Activated T-cell treated with anti-CD3 and anti-CD28 coated beads for 4 hours (primary cell): Measurements from ENCODE around the gene SEC61A2.
"Not testable (repeated sequence)": the region's sequence is repeated elsewhere in the genome, so short reads cannot be mapped to it uniquely, and the experiment has no call there.

Experiments used
- DNase-seq: peaks from one replicate; pipeline ENCODE4 v3.0.0-alpha.2; 2020

The SEC61A2 gene

DNA sequence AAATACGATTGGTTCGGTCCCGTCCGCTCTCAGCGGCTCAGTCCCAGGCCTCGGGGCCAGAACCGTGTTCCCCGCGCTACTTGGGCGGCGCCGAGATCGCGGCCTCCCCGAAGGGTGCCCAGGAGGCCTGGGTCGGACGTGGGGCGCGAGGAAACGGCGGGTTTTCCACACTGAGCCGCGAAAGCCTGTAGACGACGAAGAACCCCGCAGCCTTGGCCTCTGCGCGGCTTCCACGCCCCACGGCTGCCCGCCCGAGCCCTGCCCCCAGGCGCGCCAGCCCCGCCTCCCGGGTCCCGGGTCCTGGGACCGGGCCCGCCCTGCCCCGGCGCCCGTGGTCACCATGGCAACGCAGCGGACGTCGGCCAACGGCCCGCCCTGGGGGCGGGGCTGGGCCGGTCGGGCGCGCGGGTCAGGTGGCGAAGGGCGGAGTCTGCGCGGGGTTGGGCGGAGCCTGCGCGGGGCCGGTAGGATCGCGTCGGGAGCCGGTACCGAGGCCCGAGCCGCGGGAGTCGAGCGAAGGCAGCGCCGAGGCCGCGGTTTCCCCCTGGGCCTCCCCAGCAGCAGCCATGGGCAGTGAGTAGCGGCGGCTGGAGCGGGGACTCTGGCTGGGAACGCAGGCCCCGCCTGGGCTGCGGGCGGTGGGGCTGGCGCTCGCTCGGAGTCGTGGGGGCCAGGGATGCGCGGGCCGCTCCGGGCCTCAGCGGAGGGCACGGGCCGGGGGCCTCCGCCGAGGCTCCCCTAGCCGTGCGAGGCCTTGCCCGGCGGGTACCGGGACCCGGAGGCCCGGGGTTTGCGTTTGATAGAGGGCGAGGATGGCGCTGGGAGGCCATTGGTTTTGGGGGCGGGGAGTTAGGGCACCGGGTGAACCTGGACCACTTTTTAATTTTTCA, at the start of gene SEC61A2:
Gene SEC61A2 (plus strand): TSS at position 456 of the 890 bp plus-strand sequence. CDS start 111 bp downstream, at position 567.
- peak; percentile 97 for DNase-seq

DNA sequence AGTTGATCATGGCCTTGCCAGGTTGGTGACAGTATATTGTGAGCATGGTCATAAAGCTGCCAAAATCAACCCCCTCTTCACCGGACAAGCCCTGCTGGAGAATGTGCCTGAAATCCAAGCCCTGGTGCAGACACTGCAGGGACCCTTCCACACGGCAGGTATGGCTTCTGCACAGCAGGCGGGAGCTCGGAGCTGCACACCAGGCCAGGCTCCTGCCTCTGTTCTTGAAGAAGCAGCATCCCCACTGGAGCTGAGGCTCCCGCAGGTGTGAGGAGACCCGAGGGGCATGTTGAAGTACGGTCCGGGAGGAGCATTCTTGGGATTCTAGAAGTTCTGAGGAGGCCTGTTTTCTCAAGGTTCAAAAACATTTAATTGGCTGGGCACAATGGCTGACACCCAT, 48.0 kb upstream of the SEC61A2 start:
- no peak for DNase-seq

DNA sequence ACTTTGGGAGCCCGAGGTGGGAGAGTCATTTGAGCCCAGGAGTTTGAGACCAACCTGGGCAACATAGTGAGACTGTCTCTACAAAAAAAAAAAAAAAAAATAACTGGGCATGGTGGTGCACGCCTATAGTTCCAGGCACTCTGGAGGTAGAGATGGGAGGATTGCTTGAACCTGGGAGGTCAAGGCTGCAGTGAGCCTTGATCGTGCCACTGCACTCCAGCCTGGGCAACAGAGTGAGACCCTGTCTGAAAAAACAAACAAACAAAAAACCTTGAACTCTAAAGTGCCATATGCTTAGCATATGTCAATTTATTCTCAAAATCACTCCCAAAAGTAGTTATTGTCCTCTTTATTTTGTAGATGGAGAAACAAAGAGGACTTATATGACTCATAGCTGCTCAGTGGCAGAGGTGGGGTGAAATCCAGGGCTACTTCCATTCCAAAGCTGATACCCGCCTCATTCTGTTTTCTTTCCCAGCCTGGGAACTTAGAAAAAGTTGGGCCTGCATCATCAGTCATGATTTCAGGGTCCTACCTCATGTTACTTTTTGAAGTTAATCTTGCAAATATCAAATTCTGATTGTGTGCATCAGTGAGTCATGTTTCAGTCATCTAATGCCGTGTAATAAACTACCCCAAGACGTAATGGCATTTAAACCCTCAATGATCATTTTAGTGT, 47.5 kb upstream of the SEC61A2 start:
- no peak for DNase-seq

DNA sequence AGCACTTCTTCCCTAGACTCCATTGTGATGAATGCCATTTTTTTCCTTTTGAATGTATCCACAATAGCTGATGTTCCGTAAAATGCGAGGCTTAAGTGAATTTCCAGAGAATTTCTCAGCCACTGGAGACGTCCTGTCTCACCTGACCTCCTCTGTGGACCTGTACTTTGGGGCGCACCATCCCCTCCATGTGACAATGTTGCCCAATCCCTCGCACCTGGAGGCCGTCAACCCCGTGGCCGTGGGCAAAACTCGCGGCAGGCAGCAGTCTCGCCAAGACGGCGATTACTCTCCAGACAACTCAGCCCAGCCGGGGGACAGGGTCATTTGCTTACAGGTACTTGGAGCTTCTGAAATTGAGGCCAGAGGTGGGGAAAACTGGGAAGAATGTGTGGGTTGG, 40.6 kb upstream of the SEC61A2 start:
- DNase-seq = no peak

DNA sequence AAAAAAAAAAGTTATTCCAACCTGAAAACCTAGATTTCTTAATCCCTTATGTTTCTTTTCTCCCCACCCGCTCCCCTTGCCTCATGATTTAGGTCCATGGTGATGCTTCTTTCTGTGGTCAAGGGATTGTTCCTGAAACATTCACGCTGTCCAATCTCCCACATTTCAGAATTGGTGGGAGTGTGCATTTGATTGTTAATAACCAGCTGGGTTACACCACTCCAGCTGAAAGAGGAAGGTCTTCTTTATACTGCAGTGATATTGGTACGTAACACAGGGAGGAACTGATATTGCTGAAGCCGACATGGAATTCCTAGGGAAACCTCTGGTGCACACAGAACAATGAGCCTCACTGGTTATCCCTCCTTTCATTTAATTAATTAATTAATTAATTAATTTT, 38.1 kb upstream of the SEC61A2 start:
- DNase-seq = no peak

DNA sequence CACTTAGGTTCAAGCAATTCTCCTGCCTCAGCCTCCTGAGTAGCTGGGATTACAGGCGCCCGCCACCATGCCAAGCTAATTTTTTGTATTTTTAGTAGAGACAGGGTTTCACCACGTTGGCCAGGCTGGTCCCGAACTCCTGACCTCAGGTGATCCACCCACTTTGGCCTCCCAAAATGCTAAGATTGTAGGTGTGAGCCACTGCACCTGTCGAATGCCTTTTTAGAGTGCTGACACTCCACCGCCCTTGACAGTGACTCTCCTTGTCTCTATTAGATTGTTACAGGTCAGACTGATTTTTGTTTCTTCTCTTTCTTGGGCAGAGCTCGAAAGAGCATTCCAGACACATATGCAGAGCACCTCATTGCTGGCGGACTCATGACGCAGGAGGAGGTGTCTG, 32.1 kb upstream of the SEC61A2 start:
- not testable (repeated sequence) for DNase-seq

DNA sequence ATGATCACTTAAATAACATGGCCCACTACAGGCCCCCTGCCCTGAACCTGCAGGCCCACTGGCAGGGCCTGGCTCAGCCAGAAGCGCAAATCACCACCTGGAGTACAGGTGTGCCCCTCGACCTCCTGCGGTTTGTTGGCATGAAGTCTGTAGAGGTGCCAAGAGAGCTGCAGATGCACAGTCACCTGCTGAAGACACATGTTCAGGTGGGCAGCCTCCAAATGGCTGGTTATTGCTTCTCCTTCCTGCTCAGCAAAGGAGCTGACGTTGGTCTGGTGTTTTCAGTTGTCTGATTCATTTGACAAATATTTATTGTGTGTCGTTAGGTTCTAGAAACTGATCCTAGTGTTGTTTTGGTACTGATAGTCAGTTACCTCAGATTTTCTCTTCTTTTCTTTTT, 31.7 kb upstream of the SEC61A2 start:
- no peak for DNase-seq

DNA sequence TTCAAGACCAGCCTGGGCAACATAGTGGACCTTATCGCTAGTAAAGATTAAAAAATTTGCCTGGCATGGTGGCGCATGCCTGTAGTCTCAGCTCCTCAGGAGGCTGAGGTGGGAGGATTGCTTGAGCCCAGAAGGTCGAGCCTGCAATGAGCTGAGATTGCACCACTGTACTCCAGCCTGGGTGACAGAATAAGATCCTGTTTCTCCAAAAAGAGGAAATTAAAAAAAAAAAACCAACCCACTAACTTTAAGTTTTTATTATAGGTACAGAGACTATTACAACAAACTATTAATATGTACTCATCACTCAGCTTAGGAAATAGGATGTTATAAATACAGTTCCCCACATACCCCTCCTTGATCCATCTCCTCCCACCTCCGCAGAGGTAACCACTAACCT, 30.5 kb upstream of the SEC61A2 start:
- DNase-seq = no peak

DNA sequence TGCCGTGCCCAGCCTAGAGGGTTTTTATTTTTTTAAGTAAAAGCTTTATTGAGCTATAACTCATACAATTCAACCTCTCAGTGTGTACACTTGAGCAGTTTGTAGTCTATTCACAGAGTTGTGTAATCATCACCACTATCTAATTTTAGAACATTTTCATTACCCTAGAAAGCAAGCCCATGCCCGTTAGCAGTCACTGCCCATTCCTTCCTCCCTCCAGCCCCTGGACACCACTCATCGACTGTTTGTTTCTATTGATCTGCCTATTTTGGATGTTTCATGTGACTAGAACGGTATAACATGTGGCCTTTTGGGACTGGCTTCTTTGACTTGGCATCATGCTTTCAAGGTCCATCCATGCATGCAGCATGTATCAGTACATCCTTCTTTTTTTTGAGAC, 25.7 kb upstream of the SEC61A2 start:
- DNase-seq = no peak

DNA sequence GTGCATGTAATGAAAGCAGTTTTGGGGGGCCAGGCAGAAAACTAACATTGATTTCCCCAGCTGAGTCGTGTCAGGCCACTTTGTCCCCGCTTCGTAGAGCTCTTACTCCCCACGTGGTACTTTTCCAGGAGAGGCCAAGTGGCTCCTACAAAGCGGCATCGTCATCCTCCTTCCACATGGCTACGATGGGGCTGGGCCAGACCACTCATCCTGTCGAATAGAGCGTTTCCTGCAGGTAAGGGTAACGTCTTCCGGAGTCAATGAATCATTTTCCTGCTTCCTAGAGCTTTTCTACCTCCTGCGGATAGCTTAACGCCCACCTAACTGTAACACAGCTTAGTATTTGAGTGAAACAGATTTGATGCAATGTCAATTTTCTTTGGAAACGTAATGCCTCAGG, 21.7 kb upstream of the SEC61A2 start:
- DNase-seq = no peak

DNA sequence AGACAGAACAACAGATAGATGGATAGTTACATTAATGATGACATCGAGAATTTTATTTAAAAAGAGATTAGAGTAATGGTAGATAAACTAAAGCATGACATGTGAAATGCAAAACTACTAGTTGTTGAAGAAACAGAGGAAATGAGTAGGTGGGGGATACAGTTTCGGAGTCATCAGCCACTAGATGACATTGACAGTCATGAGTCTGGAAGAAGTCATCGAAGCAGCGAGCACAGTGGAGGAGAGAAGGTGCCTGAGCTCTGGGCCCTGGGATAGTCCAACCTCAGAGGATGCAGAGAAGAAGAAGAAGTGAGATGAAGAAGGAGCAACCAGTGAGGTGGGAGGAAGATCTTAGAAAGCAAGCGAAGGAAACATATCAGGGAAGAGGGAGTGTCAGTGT, 20.2 kb upstream of the SEC61A2 start:
- DNase-seq = no peak

DNA sequence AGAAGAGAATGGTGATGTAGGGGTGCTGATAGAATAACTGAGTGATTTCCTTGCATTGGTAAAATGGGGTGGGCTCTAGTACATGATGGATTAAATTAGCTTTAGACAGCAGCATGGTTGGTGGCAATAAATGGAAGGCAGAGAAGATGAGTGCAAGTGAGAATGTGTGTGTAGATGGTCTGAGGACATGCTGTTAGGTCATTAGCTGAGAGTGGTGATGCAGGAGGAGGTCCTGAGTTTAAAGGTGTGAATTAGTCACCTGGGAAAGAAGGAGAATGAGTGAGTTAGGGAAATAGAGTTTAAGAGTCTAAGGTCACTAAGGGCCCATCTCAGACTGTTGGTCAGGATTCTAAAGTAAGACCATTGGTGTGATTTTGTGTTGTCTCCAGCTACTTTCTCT, 17.9 kb upstream of the SEC61A2 start:
- DNase-seq = no peak

DNA sequence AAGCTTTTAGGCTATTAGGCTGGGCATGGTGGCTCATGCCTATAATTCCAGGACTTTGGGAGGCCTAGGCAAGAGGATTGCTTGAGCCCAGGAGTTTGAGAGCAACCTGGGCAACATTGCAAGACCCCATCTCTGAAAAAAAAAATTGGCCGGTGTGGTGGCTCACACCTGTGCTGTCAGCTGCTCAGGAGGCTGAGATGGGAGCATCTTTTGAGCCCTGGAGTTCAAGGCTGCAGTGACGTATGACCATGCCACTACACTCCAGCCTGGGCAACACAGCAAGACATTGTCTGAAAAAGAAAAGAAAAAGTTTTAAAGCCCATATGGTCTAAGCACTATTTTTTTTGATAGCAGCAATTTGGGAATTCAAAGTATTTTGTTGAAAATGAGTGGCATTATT, 15.8 kb upstream of the SEC61A2 start:
- no peak for DNase-seq

DNA sequence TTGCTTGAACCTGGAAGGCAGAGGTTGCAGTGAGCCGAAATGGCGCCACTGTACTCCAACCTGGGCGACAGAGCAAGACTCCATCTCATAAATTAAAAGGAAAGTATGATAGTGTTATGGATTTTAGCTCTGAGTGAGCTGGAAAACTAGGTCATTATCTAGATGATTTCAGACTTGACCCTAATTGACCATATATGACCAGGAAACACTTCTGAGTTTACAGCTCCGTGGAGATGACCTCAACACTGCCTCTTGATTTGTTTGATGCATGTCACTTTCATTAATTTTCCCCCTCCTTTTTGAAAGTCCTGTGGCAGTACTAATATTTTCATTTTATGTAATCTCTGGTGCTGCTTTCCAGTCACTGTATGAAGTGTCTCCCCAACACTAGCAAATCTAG, 7.8 kb upstream of the SEC61A2 start:
- no peak for DNase-seq

DNA sequence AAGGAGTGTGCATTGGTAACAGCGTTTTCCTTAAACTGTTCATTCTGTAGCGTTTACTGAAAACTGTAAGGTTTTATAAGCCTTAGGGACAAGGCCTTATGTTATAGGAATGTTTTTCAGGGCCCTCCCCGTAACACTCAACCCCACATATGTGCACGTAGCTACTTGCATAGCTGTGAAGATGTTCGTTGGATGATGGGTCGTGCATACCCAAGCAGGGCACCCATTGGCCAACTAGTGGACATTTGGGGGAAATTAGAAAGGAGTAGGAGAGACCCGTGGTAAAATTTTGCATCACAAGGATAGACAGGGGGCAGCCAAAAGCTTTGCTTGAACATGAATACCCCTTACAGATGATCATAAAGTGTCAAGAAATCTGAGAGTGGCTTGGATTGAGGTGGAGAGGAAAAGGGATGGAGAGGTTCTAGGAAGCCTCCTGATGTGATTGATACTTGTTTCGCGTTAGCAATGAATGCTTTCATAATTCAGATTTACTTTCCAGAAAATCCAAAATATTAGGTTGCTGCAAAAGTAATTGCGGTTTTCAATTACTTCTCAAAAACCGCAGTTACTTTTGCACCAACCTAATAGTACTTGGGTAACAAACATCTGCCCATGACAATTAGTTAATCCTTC, 878 bp downstream of the SEC61A2 start:
- DNase-seq = no peak

DNA sequence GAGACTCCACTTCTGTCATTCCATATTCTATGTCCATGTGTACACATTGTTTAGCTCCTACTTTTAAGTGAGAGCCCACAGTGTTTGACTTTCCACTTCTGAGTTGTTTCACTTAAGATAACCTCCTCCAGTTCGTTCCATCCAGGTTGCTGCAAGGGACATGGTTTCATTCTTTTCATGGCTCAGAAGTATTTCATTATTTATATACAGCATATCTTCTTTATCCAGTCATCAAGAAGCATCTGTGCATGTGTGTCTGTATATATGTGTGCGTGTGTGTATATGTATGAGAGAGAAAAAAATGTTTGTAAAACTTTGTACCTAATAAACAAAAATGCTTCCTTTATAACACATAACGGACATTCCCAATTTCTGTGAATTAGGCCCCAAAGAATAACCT, 6.2 kb downstream of the SEC61A2 start:
- no peak for DNase-seq

DNA sequence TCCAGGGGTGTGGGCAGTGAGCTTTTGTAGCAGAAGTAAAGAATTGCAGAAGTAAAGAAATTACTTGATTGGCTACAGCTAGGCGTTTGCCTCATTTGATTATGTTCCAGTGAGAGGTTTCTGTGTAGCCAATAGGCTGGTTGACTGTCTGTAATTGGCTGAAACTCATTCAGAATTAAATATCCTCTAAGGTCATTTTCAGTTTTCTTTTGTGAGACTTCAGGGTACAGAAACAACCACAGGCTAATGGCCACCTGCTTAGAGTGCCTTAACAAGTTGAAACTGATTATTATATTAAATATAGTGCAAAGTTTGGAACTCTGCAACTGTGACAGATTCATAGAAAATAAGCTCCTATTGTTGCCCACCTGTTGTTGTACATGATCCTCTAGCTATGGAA, 10.6 kb downstream of the SEC61A2 start:
- DNase-seq = no peak

DNA sequence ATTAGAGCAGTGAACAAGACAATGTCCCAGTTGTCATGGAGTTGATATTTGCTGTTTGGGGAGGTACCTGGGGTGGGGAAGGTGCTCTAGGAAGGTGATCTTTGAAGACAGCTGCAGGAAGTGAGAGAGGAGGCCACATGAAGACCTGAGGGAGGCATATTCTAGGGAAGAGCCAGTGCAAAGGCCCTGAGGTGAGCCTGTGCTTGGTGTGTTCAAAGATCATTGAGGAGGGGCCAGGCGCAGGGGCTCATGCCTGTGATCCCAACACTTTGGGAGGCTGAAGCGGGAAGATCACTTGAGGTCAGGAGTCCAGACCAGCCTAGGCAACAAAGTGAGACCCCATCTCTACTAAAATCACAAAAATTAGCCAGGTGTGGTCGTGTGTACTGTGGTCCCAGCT, 15.1 kb downstream of the SEC61A2 start:
- DNase-seq = no peak

DNA sequence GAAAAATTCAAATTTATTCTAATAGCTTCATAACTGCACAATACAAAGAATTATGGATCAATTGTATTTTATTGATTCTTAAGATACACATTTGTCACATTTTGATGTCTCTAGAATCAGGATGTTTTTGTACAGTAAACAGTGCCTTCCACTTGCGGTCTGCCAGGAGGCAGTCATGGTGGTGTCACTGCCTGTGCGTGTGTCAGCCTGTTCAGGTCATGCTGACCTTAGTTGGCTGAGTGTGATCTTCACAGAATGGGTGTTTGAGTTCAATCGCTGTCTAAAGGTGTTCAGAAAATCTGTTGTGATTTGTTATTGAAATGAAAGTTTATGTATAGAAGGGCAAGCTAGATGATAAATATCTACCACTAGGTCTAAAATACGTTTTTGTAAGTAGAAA, 20.7 kb downstream of the SEC61A2 start:
- DNase-seq = no peak

DNA sequence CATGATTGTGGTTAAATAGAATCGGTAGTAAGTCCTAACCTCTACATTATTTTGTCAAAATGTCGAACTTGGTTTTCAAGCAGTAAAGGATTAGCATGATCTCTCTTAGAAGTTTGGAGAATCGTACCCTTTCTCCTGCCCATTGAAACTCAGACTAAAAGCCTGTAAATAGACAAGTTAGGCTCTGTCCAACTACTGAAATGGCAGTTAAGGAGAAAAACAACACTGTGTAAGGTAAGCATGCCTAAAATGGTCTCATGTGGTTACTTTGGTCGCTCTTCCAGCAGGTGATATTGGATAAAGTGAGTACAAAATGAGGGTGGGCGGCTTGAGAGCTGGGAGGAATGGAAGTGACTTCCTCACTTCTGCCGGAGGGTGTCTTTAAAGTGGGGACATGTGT, 25.0 kb downstream of the SEC61A2 start:
- no peak for DNase-seq

DNA sequence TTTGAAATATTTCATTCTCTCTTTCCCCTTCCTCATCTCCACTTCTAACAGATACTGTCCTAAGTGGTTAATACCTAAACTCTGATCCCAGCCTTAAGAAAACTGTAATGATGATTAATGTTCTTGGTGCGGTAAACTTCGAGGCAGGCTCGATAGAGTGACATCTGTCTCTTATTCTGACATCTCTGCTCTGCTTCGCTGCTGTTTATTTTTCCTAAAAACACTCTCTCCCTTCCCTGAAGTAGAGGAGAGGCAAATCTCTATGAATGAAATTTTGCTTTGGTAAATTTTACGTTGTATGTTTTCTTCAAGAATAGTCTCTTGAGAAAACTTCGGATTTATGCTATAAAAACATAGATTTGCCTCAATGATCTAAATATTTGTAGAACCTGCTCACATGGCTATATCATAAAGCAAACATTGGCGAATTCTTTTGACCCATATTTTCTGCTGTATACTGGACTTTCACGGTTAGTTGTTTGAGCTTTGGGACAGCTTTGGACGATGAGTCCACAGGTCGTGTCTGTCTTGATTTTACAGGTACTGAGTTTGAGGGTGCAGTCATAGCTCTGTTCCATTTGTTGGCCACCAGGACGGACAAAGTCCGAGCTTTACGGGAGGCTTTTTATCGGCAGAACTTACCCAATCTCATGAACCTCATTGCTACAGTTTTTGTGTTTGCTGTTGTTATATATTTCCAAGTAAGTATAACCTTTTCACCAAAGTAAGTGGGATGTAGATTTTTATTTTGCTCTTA, 27.1 kb downstream of the SEC61A2 start:
- DNase-seq = no peak

DNA sequence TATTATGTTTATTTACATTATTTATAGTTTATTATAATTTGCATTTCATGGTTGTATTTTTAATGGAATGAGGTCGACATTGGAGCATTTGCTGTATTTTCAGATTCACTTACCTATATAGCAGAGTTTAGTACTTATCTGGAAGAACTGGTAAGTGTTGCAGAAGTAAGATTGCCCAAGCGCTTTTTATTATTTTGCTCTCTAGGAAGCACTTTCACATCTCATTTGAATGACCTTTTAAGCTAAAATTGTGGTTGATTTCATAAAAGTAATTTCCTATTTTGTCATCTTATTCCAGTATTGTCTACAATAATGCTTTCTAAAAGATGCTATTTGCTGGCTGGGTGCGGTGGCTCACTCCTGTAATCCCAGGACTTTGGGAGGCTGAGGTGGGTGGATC, 28.6 kb downstream of the SEC61A2 start:
- no peak for DNase-seq

DNA sequence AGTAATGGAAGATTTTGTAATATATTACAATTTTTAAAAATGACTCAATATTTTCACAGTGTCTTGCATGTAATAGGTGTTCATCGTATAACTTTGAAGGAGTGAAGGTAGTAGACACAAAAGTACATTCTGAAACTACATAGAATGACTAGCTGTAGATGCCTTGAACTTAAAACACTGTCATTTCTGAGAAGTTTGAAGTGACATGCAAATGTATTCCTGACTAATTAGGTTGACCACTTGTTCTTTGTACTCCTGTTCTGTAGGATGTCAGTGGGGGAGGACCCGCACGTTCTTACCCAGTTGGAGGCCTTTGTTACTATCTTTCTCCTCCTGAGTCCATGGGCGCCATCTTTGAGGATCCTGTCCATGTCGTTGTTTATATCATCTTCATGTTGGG, 31.2 kb downstream of the SEC61A2 start:
- DNase-seq = no peak
